Suppressor macrophage (primary cell): ENCODE results near the gene KMT2A.
"Not testable (repeated sequence)": the region's sequence is repeated elsewhere in the genome, so short reads cannot be mapped to it uniquely, and the experiment has no call there.

ENCODE experiments used
- DNase-seq, 4 experiments: peaks; one replicate each; pipeline ENCODE4 v3.0.0-alpha.2; 2020 to 2022
- total RNA-seq, 17 experiments: gene quantifications; one replicate each; lab custom pipeline; 2026; ENCODE audit warnings: mixed read lengths in 6 of 17, inconsistent platforms in 3 of 17; lab: John Stamatoyannopoulos, UW

Gene KMT2A
- total RNA-seq, result 16.7 to 109 (median 35.7) reads per million in 17 experiments

DNA sequence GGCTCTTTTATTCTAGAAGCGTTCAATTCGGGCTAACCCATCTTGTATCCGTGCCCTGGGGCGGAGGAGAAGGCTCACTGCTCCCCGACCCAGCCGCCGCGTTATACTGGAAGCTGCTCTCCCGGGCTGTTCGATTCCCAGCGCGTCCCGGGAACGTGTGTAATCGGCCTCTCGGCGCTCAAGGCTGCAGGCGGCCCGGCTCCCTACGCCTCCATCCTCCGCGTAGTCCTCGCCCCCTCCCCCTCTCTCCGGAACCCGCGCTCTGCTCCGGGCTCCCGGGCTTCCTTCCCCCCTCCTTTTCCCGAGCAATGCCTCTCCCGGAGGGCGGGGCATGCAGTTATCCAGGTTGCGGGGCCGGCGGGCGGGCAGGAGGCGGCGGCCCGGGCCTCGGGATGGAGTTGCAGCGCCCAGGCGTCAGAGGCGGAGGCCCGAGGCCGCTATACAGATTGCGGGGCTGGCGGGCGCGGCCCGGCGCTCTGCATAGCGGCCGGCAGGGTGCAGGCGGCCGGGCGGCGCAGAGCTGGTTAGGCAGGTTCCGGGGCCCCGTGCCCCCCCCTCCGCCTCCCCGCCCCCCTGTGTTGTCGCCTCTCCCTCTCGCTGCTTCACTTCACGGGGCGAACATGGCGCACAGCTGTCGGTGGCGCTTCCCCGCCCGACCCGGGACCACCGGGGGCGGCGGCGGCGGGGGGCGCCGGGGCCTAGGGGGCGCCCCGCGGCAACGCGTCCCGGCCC is at the start of gene KMT2A:
KMT2A (plus strand) TSS at position 600 of the 732 bp plus-strand sequence; CDS start at position 621, 21 bp downstream.
- peak; percentile 96 to 99 (median 98) for DNase-seq

DNA sequence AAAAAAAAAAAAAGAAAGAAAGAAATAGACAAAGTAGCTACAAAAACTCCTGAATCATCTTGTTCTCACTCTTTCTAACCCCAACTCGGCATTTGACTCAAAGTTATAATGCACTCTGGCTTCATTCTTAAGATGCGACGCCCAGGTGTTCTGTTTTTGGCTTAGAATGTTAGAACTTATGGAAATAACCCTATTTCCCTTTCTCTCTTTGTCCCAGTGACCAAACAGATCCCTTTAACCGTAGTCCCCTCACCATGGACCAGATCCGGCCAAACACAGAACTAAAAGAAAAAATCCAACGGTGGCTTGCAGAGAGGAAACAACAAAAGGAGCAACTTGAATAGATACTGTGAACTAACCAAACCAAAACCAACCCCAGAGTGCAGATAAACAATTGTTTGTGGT is 40.2 kb upstream of the KMT2A start:
- DNase-seq, result no peak

DNA sequence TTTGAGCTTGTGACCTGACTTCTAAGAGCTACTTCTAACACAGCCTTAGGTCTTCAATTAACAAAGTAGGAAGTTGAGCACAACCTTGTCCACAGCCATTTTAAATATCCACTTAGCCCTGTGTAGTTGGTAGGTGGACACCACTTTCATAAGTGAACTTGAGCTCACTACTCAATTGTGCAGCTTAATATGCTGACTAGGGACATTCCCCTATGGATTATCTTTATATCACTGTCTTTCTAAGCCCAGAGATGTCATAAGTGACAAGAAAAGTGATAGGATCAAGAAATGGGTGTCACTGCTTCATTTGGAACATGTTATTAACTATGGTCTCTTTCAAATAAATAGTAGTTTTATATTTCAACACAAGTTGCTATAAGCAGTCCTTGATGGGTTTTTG is 38.8 kb upstream of the KMT2A start:
- no peak for DNase-seq

DNA sequence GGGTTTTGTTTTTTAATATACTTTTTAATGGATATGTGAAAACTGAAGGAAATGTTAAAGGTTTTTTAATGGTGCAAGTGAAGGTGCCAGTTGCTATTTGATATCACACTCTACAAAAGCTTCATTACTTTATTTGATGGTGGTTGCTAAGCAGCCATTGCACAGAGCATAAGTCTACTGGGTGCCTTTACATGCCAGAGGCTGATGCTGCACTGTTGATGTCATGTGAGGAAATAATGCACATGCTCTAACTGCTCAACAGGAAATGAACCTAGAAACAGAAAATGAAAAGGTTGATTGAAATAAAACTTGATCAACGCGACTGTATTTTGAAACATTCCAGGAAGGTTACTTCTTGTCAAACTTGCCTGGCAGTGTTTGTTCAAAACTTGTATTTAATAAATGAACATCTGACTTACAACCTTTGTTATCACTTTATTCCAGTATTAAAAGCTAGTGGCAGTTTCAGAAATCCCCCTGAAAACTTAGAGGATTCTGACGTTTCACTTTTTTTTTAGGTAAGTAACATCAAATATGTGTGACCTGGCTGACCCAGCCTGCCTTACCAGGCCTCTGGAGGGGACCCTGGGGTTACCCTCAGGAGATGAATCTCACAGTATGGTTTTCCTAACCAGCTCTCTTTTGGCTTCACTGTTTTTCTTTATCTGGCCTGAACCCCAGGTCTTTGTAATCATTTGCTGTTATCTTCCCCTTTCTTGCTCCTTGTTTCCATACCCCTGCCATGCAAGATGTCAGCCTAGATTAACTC is 37.3 kb upstream of the KMT2A start:
- DNase-seq, result peak in 1 of 4 experiments; percentile 3

DNA sequence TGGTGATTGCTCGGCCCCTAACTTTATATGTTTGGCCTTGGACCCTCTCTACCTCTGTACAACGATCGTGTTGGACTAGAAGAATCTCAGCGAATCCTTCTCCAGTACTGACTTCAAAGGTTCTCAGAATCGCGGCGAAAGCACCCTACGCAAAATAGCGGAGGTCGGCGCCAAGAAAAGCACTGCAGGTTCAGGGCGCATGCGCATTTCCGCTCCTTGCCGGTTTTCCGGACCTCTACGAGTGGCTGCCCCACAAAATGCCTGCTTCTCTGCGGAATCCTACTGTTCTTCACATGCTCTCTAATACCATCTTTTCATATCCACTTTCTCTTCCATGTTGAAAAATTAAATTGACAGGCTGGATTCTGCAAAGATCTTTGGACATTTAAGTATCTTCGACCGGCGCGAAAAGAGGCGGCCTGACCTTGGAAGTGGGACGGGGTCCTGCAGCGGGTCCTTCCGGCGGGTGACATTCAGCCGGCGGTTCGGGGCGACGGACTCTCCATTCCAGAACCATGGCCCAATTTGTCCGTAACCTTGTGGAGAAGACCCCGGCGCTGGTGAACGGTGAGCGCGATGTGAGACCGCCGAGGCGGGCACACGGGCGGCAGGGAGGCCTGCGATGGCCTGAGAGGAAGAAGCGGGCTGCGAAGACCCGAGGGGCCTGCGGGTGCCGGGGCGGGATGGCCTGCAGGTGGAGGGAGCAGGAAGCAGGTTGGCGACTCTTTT is 35.0 kb upstream of the KMT2A start, which contains the start of gene ATP5MG:
ATP5MG (plus strand) TSS at position 456 of the 729 bp plus-strand sequence; CDS start at position 516, 60 bp downstream.
- peak; percentile 96 to 98 (median 96) for DNase-seq

DNA sequence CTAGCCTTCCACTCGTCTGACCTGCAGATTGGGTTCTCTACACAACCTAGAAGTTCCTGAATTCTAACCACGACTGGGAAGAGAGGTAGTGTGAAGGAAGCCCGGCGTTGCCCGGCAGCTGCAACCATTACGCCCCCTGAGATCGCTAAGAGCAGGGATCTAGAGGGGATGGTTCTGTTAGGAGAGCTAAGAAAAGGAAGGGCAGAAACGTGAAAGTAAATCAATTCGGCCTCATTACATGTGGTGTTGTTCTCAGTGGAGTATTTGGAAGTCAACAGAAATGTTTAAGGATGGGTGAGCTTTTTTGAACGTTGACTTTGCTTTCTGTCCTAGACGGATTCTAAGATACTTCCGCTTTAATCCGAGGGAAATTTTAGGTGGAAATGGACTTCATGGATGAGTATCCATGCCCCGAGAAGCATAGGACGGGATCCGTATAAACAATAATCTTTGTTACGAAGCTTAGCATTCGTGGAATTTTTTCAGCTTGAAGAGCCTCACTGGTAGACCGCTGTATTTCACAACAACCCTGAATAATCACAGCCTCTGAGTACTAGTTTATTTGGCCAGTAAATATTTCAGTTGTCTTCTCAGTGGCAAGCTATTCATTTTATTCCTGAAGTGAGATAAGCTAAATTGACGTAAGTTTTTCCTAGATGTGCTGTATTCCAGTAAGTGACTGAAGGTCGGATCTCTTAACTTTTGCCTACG is 34.3 kb upstream of the KMT2A start:
- peak; percentile 28 to 60 (median 36) for DNase-seq

DNA sequence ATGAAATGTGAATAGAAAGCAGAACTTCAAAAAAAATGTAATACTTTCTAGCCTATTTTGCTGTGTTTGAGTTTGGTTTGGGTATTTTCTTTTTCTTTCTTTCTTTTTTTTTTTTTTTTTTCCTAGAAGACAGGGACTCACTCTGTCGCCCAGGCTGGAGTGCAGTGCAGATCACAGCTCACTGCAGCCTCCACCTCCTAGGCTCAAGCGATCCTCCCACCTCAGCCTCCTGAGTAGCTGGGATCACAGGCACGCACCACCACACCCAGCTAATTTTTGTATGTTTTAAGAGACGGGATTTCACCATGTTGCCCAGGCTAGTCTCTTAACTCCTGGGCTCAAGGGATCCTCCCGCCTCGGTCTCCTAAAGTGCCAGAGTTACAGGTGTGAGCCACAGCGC is 33.7 kb upstream of the KMT2A start:
- DNase-seq, result not testable (repeated sequence)

- no peak for DNase-seq
Measured at GRCh38 chr11:118406599-118407166, 29.6 kb upstream of the KMT2A start.

DNA sequence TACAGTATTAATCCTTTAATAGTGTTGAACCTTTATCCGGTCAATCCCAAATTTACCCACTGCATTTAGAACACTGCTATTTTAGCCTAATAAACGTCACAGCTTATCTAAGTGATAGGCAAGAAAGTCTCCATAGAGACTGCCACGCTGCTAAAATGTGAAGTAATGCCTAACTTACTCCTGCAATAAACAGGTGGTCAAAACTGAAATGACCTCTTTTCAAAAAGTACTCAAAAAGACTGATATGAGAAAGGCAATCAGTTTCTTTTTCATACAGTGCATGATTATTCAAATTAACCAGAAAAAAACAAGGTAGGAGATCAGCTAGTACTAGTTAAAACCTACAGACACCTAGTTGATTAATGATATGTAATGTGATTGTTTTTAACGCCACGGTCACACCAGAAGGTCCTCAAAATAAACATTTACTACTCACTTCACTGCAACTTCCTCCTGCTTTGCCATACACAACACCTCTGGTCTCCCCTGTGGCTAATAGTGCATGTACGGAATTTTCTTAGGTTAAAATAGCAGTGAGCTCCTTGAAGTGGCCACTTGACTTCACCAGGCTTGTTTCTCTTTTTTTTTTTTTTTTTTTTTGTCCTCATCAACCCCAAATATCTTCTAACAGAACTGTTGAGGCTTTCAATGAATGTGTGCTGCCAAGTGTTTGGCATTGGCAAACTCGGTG is 26.1 kb upstream of the KMT2A start:
- DNase-seq, result no peak

DNA sequence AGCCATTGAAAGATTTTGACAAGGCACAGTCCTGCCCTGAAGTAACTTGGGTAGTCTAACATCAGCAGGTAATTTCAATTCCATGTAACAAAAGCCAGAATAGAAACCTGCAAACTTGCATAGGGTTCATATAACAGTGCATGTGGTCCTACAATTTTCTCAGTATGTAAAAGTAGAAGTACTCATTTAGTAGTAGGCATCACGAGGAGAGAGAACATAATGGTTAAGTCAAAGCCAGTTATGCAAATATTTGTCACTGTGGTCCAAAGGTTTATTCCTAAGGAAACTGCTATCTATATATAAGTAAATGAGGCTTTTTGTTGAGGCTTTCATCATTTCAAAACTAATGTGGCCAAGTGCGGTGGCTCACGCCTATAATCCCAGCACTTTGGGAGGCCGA is 24.8 kb upstream of the KMT2A start:
- DNase-seq, result no peak

GRCh38 chr11:118412921-118413320 is 23.4 kb upstream of the KMT2A start:
- no peak for DNase-seq

DNA sequence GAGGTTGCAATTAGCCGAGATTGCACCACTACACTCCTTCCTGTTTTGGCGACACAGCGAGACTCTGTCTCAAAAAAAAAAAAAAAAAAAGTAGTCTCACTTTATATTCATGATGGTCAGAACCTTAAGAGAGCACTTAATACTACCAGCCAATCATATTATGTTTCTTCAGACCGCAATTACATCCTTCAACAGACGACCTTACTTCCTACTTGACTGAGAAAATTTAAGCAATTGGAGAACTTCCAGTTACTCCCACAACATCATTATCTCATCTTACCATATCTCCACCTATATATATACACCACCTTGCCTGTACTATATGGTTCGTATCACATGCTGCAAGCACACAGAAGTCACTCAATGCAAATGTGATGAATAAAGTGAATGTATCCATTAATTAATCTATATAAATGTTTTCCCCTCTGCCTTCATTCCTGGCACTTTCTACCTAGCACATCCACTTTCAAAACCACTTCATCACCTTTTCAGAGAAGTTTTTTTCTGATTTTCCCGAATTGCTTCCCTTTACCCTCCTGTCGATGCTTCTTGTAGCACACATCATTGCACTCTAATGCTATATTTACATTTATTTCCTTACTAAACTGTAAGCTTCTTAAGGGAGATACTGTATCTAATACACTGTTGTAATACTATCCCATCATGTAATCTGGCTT is 21.1 kb upstream of the KMT2A start:
- peak in 3 of 4 experiments; percentile 7 to 54 (median 35) for DNase-seq

DNA sequence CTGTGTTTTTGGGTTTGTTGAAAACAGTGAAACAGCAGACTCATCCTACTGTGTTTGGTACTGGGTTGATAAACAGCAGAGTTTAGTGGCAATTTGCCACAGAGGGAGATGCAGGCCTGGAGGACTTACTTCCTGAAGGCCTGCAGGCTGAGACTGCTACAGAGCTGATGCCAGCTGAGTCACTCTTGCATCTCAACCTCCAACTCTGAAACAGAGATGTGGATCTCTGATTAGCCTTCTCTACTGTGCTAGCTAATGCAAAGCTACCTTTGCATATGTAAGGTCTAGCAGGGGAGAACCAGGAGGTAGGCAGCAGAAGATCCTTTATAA is 20.6 kb upstream of the KMT2A start:
- peak; percentile 45 to 69 (median 58) for DNase-seq

DNA sequence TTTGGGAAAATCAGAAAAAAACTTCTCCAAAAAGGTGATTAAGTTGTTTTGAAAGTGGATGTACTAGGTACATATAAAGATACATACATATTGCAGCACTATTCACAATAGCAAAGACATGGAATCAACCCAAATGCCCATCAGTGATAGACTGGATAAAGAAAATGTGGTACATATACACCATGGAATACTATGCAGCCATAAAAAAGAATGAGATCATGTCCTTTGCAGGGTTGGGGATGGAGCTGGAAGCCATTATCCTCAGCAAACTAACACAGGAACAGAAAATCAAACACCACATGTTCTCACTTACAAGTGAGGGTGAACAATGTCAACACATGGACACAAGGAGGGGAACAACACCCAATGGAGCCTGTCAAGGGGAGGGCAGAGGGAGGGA is 19.4 kb upstream of the KMT2A start:
- not testable (repeated sequence) for DNase-seq

GRCh38 chr11:118417801-118418200 is 18.5 kb upstream of the KMT2A start:
- DNase-seq, result no peak

DNA sequence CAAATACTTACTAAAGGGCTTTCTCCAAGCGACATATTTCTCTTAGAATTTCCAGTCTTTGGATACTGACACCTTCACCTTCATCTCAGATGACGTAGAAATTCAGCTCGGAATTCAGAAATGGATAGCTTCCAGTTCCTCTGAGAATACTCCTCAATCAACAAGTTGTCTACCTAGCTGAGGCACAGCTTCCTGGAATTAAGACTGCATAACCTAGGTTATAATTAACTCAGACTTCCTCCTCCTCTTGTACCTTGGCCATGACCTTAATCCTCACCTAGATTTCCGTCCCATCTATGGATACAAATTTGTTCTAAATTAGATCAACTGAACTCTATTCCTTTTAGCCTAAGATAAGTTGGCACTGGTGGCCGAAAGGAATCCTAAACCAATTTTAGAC is 17.5 kb upstream of the KMT2A start:
- DNase-seq, result no peak

DNA sequence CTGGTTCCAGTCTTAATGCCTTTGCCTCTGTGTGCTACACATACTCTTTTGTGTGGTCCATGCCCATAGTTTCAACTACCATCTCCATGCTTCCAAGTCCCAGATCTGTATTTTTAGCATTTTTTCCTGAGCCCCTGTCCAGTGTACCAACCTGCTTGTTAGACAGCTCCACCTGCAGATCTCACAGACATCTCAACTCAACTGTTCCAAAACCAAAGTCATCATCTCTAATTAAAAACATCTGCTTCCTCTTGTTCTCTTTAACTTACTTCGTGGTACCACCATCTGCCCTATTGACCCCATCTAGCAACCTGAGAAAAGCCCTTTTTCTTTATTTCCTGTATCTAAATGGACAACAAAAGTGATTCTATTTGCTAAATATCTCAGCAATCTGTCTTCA is 8.6 kb upstream of the KMT2A start:
- DNase-seq, result no peak

DNA sequence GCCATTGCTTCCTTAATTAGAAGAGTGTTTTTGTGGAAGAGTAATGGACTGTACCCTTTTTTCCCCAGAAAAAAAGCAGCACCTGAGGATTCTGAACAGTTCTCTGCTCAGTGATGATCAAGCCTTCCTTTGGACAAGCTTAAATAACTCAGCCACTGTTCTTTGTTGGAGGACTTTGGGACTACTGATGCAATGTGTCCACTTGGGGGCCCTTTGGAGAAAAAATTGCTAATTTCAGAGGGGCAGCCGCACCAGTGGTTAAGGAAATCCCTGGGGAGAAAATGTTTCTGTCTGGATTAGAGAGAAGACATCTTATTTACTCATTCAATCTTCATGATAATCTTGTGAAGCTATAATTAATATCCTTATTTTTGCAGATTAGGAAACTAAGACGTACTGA is 5.3 kb upstream of the KMT2A start:
- DNase-seq, result no peak

DNA sequence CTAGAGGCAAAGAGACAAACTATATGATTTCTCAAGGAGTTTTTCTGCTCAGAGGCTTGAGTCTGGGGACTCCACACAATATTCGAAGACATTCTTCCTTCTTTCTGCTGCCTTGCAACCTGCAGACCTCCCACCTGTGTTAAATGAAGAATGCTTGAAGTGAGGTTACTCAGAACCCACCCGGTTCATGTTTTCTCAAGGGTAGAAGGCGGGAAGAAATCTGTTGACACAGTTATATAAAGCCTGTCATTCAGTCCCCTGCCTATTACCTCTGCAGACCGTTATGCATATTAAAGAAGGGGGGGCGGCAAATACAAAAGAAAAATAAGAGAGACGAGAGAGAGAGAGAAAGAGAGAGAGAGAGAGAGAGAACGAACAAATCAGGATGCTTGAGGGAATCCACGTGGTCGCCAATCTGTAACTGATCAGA is 2.2 kb upstream of the KMT2A start:
- DNase-seq, result no peak

- DNase-seq, result peak in 3 of 4 experiments; percentile 17 to 32 (median 31)
Measured at GRCh38 chr11:118434553-118435289, 1.6 kb upstream of the KMT2A start.
